Activated T-helper 1 cell treated with anti-CD3 and anti-CD28 coated beads, Interleukin-2, amount 50 U/mL, for 16 hours (primary cell): Measurements from ENCODE around the gene CDK14.

ENCODE experiments used
- DNase-seq, 2 donors: peaks; one replicate each; pipeline ENCODE4 v3.0.0-alpha.2; 2020; ENCODE audit warnings: low read depth in 1 of 2, low spot score in 1 of 2

CDK14 gene

DNA sequence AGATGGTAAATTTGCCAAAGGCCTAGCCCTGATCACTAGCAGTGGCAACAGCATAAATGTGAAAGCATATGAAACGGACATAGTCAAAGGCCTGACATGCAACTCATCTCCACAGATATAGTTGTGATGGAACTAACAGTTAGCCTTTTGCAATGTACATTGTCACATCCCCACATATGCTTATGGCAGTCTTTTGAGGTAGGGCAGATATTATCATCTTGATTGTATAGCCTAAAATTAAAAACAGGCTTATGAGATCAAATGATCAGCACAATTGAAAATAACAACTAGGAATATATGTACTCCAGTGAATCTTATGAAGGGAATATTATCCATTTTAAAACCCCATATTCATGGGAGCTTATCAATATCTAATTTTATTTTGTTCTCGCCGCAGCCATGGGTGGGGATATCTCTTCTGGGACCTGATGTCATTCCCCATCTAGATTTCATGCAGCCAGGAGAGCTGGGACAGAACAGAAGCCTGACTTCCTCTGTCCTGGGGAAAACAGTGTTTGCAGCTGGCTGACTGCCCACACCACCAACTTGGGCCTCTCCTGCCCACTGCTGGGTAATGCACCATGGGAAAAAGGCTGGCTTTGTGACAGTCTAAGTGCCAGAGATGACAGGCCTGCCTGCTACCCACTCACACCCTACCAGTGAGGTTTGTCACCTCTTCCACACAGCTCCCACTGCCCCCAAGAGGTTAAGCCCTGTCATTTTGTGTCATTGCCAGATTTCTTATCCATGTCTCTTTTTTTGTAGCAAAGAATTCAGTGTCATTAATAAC, 487.9 kb downstream of the CDK14 start:
- no peak for DNase-seq

DNA sequence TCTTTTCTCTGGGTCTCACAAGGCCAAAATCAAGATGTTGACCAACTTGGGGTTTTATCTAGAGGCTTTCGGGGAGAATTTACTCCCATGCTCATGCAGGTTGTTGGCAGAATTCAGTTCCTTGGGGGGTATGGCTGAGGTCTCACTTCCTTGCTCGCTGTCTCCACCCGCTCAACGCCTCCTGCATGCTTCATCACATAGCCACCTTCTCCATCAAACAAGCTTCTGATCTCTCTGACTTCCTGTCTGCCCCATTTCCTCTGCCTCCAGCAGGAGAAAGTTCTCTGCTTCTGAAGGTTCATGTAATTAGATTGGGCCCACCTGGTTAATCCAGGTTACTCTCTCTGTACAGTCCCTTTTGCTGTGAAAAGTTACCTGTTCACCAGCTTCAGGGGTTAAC, 489.1 kb downstream of the CDK14 start:
- no peak for DNase-seq

DNA sequence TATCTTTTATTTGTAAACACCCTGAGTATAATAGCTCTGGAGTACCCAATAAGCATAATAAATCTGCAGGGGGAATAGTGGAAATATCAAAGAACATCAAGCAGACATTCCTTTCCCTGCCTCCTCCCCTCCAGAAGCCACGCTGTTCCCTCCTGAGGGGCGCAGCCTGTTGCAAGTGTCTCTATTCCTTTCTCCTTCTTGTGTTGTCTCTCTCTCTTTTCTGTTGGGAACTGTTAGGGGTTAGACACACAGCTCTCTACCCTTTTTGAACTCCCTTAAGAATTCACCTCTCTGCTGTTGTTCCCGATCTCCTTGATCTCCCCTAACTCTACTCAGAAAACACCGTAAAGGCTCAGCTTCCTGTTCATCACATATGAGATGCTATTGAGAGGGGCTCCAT, 490.1 kb downstream of the CDK14 start:
- DNase-seq: no peak

DNA sequence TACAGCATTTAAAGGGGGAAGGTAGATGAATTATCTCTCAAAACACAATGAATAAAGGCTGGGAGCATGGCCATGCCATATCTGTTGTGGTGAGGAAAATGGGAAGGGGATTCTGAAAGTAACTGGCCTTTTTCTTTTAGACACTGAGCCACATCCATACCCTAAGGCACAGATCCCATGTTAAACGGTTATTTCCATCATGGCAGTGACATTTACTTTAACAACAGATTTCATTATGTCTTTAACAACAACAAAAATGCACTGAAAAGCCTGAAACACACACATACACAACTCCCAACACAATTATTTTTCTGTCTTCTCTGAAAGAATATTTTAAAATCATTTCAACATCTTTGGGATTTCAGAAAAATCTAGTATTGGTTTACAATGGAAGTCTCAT, 492.0 kb downstream of the CDK14 start:
- no peak for DNase-seq

DNA sequence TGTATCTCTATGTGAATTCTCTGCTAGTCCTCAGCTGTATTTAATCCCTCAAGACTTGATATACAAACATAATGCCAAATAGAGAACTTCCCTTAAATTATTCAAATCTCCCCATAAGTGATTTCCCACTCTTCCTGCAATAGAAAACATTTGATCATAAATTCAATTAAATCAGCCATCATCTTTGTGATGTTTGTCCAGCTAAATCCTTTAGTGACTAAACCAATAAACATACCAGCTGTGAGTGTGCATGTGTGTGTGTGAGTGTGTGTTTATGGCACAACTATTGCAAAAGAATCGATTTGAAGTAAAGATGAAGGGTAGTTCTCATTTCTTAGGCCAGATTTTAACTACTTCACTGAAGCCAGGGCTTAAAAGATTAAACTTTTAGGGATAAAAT, 492.6 kb downstream of the CDK14 start:
- no peak for DNase-seq

DNA sequence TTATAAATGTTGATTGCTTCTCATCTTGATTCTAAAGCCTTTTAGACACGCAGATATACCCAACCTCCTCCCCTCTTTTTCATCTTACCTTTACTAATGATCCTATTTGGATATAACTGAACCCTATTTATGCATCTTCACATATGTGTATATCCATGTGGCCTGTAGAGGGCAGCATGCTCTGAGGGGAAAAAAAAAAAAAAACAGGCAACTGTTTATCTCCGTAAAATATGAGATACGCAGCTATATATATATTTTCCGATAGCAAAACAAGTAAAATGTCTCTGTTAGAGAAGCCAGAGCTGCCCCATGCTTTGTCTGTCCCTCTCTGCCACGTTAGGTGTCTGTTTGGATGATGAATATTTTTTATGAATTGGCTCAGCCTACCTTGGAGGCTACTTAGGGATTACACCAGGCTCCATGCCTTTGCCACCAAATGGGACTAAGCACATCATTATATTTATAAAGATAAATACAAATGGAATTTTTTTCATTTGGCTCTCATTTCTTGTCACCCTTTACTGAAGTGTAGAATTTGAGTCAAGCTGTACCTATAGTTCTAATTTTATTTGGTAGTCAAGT, 493.4 kb downstream of the CDK14 start:
- no peak for DNase-seq

DNA sequence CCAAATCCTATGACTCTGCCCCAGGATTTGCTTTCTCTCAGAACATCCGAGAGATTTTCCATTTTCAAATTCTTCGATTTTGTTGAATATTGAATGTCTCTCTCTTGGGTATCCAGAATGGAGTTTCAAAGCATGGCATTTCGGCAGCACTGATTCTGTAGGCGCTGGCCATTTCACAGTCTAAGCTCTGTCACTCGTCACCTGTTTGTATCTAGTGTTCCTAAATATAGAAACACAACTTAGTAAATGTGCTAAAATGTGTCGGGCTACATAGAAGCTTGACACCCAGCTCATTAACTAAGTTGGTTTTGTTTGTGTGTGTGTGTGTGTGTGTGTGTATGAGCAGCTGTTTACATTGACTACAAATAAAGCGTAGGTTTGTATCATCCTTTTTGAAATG, 494.6 kb downstream of the CDK14 start:
- no peak for DNase-seq

DNA sequence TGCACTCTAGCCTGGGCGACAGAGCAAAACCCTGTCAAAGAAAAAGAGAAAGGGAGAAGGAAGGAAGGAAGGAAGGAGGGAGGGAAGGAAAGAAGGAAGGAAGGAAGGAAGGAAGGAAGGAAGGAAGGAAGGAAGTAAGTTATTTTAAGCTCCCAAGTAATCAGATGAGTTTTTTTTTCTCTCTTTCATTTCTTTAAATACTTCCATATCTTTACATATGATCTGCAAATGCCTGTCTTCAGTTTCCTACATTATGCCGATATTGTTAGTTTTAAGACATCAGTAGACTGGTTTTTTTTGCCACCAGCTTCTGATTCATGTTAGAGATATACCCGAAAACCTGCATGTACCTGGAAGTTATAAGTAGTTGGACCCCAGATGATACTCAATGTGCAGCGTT, 495.5 kb downstream of the CDK14 start:
- DNase-seq: no peak

DNA sequence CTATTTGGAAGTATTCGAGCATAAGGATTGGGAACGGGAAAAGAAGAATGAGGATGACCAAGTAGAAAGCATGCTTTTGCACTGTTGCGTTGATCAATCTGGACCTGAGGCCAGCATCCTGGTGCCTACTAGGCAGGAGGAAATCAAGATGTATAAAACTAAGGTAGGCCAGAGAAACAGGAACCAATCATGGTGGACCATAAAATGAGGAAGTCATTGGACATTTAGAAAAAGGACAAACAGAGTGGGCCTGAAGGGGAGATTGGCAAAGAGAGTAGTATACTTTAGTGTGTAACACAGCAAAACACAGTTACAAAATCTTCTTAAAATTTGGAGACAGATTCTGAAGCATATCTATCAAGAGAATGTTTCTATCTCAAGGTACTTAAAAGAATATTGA, 497.1 kb downstream of the CDK14 start:
- DNase-seq: no peak

DNA sequence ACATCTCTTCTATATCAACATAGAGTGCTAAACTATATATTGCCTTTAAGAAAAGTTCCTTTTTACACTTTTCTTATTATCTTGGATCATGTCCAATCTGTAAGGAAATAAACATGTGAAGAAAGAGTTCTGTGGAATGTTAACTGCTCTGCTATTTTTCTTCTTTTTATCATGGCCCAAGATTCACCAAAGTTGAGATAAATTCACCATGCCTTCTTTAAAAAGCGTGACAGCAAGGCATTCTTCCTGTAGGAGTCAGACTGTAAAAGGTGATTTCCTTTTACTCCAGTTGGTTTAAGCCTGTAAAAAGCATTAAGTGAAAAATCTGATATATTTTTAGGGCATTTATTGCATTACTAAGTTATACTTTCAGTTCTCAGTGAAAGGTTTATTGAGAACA, 502.4 kb downstream of the CDK14 start:
- DNase-seq: no peak

DNA sequence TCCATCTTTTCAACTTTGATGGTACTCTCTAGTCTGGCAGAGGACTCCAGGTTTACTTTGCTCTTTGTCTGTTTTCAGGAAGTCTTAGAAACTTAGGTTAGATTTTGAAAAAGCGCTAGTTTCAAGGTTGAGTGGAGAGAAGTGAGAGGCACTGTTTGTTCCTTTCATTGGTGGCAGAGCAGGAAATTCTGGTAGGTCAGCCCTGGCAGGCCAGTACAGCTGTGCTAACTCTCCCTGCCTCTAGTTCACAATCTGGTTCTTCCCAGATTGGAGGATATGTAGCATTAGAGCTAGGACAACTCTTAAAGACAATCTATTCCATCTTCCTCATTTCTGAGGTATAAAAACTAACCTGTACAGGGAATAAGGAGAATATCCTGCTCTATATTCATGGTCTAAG, 507.2 kb downstream of the CDK14 start:
- DNase-seq: no peak

DNA sequence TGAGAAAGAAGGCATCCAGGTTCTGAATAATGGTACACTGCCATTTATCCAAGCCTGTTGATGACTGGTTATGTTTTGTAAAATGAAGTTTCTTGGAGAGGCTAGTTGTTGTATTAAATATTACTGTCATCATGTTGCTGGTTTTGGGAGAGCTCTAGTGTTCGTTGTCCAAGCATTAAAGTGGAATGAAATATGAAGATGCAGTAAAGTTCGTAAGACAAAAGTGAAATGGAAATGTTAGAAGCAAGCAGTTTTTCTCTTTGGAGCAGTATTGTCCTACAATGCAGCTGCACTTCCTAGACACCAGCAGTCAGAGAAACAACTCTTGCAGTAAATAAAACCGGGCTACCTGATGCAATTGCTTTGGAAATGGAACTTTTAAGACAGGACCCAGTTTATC, 511.3 kb downstream of the CDK14 start:
- DNase-seq: no peak

DNA sequence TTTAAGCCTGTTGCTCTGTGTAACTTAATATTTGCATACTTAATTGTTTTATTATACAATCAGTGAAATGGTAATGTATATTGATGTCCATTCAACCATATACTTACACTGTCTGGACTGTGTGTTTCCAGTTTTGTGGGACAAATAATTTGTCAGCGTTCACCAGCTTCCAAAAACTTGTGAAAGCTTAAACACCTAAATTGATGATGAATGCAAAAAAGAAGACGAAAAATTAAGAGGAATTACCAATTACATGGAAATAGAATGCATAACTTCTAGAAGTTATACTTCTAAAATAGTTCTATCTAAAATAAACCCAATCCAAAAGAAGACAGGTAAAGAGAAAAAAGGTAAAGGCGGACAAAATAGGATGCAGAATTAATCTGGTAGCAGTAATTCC, 513.1 kb downstream of the CDK14 start:
- DNase-seq: no peak

DNA sequence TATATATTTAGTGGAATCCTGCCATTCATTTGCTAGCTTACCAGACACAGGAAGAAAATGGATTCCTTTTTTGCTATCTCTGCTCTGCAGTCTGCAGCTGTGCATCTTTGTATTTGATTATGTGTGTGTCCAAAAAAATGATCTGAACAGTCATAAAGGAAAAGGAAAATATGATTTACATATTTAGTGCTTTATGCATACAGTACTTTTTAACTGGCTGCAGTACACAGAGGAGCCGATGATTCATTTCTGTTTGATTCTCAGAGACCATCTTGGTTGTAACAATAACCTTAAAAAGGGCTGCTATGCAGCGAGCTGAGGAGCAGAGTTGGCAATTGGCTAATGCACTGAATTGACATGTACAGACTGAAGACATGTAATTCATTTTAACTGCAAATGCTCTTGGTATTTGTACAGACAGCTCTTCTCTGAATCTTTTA, 516.8 kb downstream of the CDK14 start:
- no peak for DNase-seq

DNA sequence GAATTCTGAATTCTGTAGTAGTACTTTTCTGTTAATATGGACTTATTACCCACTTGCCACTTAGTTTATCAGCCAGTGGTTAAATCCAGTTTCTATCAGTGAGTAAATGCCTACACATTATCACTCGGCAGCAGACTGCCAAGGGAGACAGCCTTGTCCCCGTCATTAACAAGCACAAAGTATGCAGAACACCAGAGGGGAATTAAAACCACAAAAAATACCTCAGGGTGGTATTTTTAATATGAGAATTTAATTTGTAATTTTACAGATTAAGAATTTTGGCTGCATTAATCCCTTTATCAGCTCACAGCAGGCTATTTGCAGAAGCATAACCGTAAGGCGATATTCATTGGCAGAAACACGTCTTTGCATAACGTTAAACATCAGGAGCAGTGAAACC, 518.1 kb downstream of the CDK14 start:
- DNase-seq: no peak

DNA sequence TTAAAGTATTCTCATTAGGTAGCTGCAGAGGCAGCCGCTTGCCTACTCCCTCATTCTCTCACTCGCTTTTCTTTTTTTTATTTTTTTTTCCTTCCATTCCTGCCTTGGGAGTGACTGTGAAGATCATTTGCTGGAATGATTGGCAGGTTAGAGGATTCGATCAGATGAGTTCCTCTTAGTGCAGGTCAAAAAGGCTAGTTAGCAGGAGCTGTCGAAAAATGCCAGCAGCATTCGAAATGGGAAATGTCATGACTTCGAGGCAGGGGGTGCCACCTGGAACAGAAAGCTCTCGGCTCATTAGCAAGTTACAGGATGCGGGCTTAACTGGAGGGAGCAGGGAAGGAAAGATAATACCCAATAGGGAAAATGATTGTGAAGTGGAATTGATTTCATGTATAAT, 530.6 kb downstream of the CDK14 start:
- no peak for DNase-seq

DNA sequence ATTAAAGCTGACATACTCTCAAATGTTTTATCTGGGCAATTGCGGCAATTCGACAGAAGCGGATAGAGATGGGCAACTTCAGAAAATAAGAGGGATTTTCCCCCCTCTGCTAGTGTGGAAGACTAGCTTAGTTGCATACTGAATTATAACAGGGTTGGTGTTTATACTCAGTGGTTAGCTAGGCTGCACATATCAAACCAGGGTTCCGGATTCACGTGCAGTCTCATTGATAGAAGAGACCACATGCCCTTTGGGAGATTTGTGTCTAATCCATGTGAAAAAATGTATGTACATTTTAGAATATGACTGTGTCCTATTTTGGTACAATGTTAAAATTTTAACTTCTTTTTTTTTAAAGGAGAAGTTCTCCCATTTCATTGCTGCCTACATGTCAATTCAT, 531.2 kb downstream of the CDK14 start:
- DNase-seq: no peak

DNA sequence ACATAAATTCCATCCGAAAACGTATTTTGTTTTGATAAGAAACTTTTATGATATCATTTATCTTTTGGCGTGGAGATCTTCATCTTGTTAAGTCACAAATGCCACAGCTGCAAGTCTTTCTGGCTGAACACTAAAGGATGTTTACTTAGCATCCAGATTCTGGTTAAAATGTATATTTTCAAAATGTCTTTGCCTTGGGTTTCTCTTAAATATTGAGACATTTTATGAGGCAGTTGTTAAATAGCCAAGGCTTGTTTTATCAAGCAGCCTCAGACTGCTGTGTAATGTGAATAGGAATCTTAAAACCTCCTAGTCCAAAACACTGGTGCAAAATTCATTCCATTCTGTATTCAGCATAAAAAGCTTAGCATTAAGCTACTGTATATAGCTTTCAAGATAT, 531.8 kb downstream of the CDK14 start:
- DNase-seq: no peak

DNA sequence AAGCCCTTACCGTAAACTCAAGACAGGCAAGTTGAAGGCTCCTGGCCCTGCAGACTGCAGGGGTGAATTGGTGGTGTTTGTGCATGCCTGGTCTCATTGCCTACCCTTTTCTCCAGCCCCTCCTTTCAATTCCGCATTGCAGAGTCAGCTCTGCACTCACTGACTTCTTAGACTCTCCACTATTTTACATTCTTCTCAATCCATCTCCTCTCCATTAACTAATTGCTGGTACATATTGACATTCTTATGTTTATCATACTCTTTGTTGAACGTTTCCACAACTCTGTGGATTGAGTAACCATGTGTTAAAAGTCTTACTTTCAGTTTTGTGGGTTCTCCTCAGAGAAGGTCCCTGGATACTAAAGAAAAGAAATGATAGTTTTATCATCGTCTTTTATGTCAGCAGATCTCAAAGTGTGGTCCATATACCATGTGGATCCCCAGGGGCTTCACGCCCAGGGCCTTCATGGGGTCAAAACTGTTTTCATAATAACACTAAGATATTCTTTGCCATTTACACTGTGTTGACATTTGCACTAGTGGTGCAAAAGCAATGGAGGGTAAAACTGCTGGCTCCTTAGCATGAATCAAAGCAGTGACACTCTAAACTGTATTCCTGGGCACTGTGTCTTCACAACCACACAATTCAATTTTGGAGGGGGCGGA, 532.7 kb downstream of the CDK14 start:
- no peak for DNase-seq

DNA sequence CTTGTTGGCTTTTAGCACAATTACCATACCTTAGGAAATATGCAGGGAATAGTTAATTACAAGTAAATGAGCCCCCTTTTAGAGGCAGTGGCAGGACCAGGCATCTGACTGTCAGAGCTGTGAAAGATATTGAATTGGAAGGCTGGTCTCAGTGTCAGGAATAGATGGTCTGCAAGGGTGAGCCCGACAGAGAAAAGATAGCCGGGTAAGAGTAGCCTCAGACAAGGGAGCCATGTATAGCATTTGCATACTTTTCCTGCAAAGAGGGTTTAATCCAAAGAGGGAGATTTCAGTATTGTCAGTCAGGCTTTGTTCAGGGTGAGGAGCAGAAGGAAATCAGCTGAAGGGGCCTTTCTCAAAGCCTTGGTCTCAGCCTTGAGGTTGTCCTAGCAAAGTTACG, 539.2 kb downstream of the CDK14 start:
- no peak for DNase-seq

DNA sequence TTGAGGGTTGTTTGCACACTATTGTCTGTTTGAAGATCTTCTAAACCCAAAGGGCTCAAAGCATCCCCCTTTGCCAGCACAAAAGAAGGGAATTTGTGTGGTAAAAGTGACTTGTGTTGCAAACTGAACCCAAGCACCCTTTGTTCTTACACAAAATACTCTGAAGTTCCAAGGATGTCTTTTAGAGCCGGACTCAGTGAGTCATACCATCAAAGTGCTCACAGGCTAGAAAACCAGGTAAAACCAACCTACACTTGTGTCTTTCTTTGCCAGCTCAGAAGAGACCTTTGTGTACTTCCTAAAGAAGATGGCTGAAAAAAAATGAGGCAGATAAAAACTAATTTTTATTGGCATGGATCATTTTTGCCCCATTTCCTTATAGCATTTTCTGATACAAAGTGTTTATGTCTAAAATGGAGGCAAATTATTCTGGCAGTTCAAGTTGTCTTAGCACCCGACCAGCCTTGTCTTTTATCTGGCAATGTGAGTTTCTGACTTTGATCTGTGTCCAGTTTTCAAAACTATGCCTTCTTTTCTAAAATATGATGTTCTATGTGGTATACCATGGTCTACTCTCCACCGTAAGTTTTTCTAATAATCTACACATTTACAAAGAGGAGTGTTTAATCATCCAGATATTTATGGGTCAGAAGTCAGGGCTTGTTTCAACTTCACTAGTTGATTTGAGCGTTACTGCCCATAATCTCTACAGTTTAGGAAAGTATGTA, 539.7 kb downstream of the CDK14 start:
- DNase-seq: no peak
